ENCODE measurements around the gene ZNF804A. TPM values are rescaled to one million over a fixed set of nuclear protein-coding genes. Genes with fewer than 3 reads are reported as not detected.

The ZNF804A gene
- total and polyA plus RNA-seq, 8 donors, result 0.05 to 0.25 (median 0.11) TPM; not detected in 4

DNA sequence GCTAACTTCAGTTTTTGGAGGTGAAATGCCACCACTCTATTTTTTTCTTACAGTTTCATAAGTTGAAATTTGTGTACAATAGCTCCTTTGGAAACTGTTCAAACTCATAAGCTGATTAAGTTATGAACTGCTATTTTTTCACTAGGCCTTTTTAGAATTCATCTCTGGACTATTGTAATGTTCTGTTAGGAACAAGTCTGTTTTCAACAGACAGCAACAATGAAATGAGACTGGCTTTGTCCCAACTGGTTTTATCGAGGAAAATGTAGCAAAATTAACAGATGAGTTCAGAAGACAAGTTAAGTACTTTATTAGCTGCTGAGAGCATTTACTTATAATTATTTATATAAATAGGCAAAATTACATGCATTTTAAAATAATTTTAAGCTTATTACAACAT is 310.6 kb downstream of the ZNF804A start:
- no peak for DNase-seq
- 63 to 70% methylated on average over 1 of the region's 1 CpG for WGBS, 2 donors
- Histone ChIP-seq H3K9me3 (no peaks in the 10 kb centered on the region), H3K36me3 (no peaks in the 10 kb centered on the region), H3K27me3 (no peaks in the 10 kb centered on the region), H3K27ac (no peak overlapping the region), H3K4me1 (no peaks in the 10 kb centered on the region), H3K4me3 (no peak overlapping the region)
- intact Hi-C loops (cut with DNase I), result no loop called here
- no peak for FAIRE-seq
- TF ChIP-seq, protein P1, sequence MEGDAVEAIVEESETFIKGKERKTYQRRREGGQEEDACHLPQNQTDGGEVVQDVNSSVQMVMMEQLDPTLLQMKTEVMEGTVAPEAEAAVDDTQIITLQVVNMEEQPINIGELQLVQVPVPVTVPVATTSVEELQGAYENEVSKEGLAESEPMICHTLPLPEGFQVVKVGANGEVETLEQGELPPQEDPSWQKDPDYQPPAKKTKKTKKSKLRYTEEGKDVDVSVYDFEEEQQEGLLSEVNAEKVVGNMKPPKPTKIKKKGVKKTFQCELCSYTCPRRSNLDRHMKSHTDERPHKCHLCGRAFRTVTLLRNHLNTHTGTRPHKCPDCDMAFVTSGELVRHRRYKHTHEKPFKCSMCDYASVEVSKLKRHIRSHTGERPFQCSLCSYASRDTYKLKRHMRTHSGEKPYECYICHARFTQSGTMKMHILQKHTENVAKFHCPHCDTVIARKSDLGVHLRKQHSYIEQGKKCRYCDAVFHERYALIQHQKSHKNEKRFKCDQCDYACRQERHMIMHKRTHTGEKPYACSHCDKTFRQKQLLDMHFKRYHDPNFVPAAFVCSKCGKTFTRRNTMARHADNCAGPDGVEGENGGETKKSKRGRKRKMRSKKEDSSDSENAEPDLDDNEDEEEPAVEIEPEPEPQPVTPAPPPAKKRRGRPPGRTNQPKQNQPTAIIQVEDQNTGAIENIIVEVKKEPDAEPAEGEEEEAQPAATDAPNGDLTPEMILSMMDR (IDR thresholded peaks at IDR 0.05), result no peak
- no peak for ATAC-seq

DNA sequence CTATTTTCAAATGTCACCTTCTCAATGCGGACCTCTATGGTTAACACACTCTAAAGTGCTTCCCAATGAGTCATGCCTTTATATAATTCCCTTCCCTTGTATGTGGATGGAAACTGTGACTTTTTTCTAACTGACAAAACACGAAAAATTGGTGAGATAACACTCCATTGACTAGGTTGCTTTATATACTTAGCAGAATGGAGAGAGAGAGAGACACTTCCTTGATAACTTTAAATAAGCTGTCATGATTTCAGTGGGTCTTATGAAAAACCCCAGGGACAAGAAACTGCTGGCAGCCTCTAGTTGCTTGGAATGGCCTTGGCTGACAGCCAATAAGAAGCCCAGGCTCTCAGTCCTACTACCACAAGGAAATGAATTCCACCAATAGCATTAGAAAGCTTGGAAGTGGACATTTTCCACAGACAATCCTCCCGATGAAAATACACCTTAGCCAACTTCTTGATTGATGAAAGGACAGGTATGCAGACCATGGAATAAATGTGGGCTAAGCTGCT is 322.2 kb downstream of the ZNF804A start:
- TF ChIP-seq, protein P1 (IDR thresholded peaks at IDR 0.05), result no peak
- intact Hi-C loops (cut with DNase I), result no loop called here
- no peak for FAIRE-seq
- Histone ChIP-seq H3K4me3 (no peak overlapping the region), H3K27me3 (no peaks in the 10 kb centered on the region), H3K4me1 (no peaks in the 10 kb centered on the region), H3K36me3 (no peaks in the 10 kb centered on the region), H3K9me3 (no peaks in the 10 kb centered on the region), H3K27ac (no peak overlapping the region)
- no peak for ATAC-seq
- WGBS, 2 donors, result 26 to 42% methylated on average over 3 of the region's 3 CpGs
- DNase-seq, result no peak

DNA sequence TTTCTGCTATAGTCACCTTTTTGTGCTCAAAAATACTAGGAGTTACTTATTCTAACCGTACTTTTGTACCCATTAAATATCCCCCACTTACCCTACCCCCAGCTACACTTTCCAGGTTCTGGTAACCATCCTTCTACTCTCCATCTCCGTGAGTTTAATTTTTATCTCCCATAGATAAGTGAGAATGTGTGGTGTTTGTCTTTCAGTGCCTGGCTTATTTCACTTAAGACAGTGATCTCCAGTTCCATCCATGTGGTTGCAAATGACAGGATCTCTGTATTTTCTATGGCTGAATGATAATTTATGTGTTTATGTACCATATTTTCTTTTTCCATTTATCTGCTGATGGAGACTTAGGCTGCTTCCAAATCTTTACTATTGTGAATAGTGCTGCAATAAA is 323.3 kb downstream of the ZNF804A start:
- TF ChIP-seq, protein P1 (IDR thresholded peaks at IDR 0.05), result no peak
- DNase-seq (no peak), FAIRE-seq (no peak), ATAC-seq (no peak)
- intact Hi-C loops (cut with DNase I), result no loop called here
- Histone ChIP-seq H3K9me3 (no peaks in the 10 kb centered on the region), H3K27ac (no peak overlapping the region), H3K4me3 (no peak overlapping the region), H3K27me3 (no peaks in the 10 kb centered on the region), H3K4me1 (no peaks in the 10 kb centered on the region), H3K36me3 (no peaks in the 10 kb centered on the region)
- 21 to 30% methylated on average over 2 of the region's 2 CpGs for WGBS, 2 donors

DNA sequence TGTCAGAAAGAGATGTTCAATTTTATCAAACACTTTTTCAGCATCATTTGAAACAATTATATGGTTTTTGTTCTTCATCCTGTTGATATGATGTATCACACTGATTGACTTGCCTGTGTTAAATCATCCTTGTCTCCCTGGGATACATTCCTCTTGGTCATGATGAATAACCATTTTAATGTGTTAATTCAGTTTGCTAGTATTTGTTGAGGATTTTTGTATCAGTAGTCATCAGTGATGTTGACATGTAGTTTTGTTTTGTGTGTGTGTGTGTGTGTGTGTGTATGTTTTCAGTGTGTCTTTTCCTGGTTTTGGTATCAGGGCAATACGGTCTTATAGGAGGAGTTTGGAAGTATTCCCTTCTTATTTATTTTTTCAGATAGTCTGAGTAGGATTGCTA is 325.4 kb downstream of the ZNF804A start:
- Histone ChIP-seq H3K4me3 (no peak overlapping the region), H3K36me3 (no peaks in the 10 kb centered on the region), H3K27ac (no peak overlapping the region), H3K4me1 (no peaks in the 10 kb centered on the region), H3K27me3 (no peaks in the 10 kb centered on the region), H3K9me3 (no peaks in the 10 kb centered on the region)
- ATAC-seq, result no peak
- TF ChIP-seq, protein P1 (IDR thresholded peaks at IDR 0.05), result no peak
- FAIRE-seq, result no peak
- intact Hi-C loops (cut with DNase I), result no loop called here
- DNase-seq, result no peak
- WGBS, 2 donors, result 41 to 61% methylated on average over 1 of the region's 1 CpG

DNA sequence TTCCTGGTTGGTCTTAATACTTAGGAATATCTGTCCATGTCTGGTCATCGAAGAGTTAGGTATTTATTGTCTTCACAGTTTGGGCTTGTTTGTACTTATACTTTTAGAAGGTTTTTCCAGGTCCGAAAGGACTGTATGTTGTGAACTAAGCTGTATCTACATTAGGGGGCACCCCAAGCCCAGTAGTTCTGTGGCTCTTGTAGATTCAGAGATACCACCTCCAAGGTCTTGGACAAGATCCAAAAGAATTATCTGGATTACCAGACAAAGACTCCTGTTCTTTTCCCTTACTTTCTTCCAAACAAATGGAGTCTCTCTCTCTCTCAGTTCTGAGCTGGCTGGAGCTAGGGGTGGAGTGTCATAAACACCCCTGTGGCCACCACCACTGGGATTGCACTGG is 328.7 kb downstream of the ZNF804A start:
- Histone ChIP-seq H3K27ac (no peak overlapping the region), H3K4me3 (no peak overlapping the region), H3K27me3 (no peaks in the 10 kb centered on the region), H3K4me1 (no peaks in the 10 kb centered on the region), H3K9me3 (no peaks in the 10 kb centered on the region), H3K36me3 (no peaks in the 10 kb centered on the region)
- FAIRE-seq (no peak), DNase-seq (no peak), ATAC-seq (no peak)
- TF ChIP-seq, protein P1 (IDR thresholded peaks at IDR 0.05), result no peak
- intact Hi-C loops (cut with DNase I), result no loop called here
- 70 to 76% methylated on average over 2 of the region's 2 CpGs for WGBS, 2 donors
